Globus pallidus (tissue), 1 donor: ENCODE data around the gene PCCB.
"Not testable (repeated sequence)": the region's sequence is repeated elsewhere in the genome, so short reads cannot be mapped to it uniquely, and the experiment has no call there.

Source experiments
- DNase-seq: peaks from one replicate; pipeline ENCODE4 v3.0.0-alpha.2; 2015; ENCODE audit warnings: low spot score

Gene PCCB

GRCh38 chr3:136250059-136250902, at the start of gene PCCB:
Gene PCCB (plus strand): TSS chr3:136250340. CDS start chr3:136250376, 36 bp downstream.
- peak; percentile 90 for DNase-seq

GRCh38 chr3:136207489-136208115, 42.5 kb upstream of the PCCB start:
- no peak for DNase-seq

DNA sequence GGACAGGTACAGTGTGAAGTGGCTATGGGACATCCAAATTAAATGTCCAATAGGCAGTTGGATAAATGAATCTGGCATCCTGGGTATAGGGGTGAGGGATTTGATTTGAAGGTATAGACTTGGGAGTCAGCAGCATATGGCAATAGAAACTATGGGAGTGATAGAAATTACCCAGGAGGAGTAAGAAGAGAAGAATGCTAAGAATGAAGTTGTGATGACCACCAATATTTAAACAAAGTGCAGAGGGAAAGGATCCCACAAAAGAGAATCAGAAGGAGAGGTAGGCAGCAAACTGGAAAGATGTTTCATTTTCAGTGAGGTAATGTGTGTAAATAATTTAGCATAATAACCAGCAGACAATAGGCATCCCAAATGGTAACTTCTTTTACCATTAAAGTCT, 40.2 kb upstream of the PCCB start:
- DNase-seq, result no peak

DNA sequence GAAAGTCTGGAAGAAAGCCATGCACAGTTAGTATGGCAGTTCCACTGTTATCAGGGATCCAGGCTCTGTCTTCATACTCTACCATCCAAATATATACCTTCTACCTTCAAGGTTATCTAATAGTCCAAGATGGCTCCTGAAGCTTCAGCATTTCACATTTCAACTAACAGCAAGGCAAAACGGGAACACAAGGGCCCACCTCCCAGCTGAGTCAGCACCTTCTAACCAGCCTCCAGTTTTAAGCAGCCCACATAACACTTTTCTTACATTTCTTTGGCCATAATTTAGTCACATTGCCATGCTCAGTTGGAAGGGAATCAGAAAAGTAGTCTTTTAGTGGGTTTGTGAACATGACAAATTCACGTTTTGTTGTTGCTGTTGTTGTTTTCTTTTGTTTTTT, 38.6 kb upstream of the PCCB start:
- DNase-seq, result no peak

DNA sequence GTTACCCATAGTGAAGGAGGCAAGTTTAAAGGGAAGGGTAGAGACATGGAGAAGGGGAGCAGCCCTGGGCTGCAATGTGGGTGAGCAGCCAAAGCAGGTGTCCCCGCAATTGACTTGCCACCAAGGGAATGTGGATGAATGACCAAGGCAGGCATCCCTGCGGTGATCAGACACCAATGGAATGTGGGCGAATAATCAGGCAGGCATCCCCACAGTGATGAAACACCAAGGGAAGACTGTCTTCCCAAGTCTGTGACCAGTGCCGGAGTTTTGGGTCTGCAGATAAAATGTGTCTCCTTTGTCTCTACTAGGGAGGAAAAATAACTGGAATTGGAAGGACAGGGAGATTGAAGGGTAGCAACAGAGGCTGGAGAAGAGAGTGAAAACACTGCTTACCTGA, 27.4 kb upstream of the PCCB start:
- DNase-seq, result not testable (repeated sequence)

DNA sequence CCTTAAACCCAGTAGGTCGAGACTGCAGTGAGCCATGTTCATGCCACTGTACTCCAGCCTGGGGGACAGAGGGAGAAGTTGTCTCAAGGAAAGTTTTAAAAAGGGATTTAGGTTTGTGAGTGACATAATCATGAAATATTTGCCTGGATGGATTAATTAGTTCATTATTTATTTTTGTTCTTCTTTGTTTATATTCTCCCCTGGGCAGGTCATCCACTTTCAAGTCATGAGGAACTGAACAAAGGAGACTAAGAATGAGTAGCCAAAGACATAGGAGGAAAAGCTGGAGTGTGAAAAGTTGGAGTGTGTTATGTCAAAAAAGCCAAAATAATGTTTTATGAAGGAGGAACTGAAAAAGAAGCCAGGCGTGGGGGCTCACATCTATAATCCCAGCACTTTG, 17.7 kb upstream of the PCCB start:
- DNase-seq, result no peak

- no peak for DNase-seq
These were observed 14.6 kb upstream of the PCCB start for GRCh38 chr3:136235545-136235944.

GRCh38 chr3:136236109-136236508, 14.0 kb upstream of the PCCB start:
- no peak for DNase-seq

- no peak for DNase-seq
These were observed 13.0 kb upstream of the PCCB start for GRCh38 chr3:136237103-136237502.

DNA sequence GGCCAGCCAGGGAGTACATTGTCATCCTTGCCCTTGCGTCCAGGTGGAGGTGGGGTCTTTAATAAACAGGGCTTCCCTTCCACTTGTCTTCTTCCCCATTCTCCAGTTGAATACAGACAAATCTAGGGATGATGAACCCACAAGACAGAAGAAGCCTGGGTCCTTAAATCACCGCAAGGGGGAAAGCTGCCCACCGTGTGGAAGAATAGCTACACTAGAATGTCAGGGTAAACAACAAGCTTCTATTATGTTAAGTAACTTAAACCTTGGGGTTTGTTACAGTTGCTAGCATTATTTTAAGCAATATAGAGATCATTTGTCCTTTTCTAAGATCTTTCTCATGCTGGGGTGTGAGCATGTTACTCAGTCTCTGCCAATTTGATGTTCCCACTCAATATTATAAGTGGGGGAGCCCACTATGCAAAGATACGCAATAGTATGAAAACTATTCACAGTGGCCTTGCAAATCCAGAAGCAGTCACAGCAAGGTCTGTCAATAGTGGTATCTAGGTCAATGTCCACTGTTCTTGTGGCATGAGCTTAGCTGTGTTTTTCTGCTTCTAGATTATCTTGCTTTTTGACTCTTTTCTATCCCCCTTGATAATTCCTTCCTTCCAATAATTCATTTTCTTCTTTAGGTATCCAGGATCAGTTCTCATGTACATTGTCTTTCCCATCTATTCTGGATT, 12.0 kb upstream of the PCCB start:
- no peak for DNase-seq

GRCh38 chr3:136239094-136239493, 11.0 kb upstream of the PCCB start:
- DNase-seq, result no peak

- DNase-seq, result no peak
These were observed 4.4 kb upstream of the PCCB start for GRCh38 chr3:136245691-136246090.

GRCh38 chr3:136247436-136247835, 2.7 kb upstream of the PCCB start:
- no peak for DNase-seq

GRCh38 chr3:136247855-136248590, 2.1 kb upstream of the PCCB start:
- no peak for DNase-seq

GRCh38 chr3:136249091-136249490, 1.0 kb upstream of the PCCB start:
- DNase-seq, result no peak

- DNase-seq, result no peak
These were observed 547 bp upstream of the PCCB start for GRCh38 chr3:136249593-136249992.

DNA sequence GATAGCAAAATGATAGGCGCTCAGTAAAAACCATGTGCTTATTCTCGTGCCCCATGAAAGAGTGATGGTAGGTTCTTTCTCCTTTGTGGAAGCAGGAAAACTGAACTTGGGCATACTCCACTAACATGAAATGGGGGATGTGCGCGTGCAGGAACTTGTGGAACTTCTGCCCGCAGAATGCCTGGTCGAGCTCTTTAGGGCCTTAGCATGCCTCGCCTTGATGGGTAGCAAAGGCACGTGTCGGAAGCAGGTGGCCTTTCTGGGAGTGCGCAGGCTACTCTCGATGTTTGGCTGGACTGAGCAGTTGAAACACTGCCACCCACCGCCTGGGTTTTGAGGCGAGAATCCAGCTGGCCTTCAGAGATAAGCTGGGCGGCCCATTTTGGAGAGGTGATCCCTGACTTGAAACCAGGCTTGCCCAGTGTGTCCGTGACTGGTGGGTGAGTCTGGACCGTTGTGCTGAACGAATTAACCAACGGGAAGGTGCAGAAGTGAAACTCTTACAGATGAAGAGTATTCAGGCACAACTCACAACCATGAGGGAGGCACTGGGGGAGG, 842 bp downstream of the PCCB start:
- peak; percentile 84 for DNase-seq

- no peak for DNase-seq
These were observed 1.4 kb downstream of the PCCB start for GRCh38 chr3:136251511-136251910.

DNA sequence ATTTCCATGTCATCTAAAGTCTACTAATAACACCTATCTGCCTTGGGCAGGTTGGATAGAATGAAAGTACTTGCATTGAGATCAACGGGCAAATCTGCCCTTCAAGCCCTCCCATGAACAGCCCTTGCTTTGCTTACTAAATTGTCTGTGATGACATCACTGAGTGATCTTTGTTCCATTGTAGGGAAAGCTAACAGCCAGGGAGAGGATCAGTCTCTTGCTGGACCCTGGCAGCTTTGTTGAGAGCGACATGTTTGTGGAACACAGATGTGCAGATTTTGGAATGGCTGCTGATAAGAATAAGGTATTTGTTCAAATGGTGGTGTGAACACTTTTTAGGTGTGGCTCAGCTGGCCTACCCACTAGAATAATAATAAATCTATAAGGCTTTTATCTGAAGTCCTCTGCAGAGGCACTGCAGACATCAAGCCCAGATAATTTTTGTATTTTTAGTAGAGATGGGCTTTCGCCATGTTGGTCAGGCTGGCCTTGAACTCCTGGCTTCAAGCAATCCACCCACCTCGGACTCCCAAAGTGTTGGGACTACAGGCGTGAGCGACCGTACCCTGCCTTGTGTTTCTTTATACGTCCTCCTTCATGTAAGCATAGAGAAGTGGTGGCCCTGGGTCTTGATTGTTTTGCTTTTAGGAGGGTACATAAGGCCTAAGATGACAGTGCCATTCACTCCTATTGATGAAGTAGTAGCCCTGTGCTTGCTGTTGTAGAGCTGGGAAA, 5.7 kb downstream of the PCCB start:
- peak; percentile 92 for DNase-seq

GRCh38 chr3:136258199-136258598, 8.1 kb downstream of the PCCB start:
- no peak for DNase-seq

DNA sequence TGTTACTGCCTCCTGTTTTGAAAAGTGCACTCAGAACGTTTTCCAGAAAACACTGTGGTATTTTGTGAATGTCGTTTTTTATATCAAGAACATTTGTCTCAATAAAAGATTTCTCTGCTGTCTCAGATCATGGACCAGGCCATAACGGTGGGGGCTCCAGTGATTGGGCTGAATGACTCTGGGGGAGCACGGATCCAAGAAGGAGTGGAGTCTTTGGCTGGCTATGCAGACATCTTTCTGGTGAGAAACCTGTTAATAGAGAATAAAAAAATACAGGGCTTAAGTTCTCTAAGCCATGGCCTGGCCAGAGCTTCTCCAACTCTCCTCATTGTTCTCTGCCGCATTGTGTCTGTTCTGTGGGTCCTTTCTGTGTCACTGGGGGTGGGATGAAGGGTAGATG, 11.7 kb downstream of the PCCB start:
- no peak for DNase-seq
